ENCODE results near the gene PAK5.

DNA sequence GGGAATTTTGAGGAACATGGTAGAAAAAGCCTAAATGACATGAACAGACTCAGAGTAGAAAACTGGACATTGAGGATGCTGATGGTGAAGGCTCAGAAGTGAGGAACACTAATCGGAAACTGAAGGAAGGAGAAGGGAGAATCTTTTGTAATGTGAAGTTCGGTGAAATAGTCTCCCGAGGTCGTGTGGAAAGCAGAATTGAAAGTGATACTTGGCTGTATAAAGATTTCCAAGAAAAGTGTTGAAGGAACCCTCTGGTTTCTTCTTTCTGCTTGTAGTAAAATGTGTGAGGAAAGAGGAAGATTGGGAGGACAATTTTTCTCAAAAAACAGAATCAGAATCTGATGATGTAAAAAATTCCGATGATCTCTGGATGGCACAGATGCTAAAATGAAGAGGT is 209.0 kb downstream of the PAK5 start:
- TF ChIP-seq EZH2 (IDR thresholded peaks at IDR 0.05; ENCODE audit: low read depth): no peak
- TF ChIP-seq, protein P1, sequence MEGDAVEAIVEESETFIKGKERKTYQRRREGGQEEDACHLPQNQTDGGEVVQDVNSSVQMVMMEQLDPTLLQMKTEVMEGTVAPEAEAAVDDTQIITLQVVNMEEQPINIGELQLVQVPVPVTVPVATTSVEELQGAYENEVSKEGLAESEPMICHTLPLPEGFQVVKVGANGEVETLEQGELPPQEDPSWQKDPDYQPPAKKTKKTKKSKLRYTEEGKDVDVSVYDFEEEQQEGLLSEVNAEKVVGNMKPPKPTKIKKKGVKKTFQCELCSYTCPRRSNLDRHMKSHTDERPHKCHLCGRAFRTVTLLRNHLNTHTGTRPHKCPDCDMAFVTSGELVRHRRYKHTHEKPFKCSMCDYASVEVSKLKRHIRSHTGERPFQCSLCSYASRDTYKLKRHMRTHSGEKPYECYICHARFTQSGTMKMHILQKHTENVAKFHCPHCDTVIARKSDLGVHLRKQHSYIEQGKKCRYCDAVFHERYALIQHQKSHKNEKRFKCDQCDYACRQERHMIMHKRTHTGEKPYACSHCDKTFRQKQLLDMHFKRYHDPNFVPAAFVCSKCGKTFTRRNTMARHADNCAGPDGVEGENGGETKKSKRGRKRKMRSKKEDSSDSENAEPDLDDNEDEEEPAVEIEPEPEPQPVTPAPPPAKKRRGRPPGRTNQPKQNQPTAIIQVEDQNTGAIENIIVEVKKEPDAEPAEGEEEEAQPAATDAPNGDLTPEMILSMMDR (conservative IDR thresholded peaks at IDR 0.05): no peak

Measured in PC-9 (cell line).